K562 (cell line): ENCODE data around the gene FITM1. TPM values are rescaled to one million over a fixed set of nuclear protein-coding genes. Genes with fewer than 3 reads are reported as not detected.

ENCODE experiments used
- ATAC-seq: fragments of 200-7000 bp; cut with Tn5 transposase; 3 replicates; pipeline ENCODE4 v1.9.1; 2020; ENCODE audit warnings: moderate library complexity
- BruUV-seq: library from RNA; stranded (reverse); fragments of 400-500 nt; replicated peaks from 2 replicates; lab custom pipeline; 2021; lab: Mats Ljungman, UMichigan
- CTCF ChIA-PET: fragments of 300-600 bp; formaldehyde crosslinking; extraction: SDS; loops from one replicate; lab custom pipeline; 2021; ENCODE audit warnings: low intra/inter-chr PET ratio; lab: Yijun Ruan, JAX
- POLR2A ChIA-PET: fragments of 300-600, 350-650 bp; sonication (Branson Sonifier 250); formaldehyde crosslinking; extraction: SDS; loops from one replicate; lab custom pipeline; 2021; ENCODE audit warnings: antibody characterized with exemption, inconsistent platforms; lab: Yijun Ruan, JAX
- DNase-seq, 4 experiments: peaks; one replicate each; pipeline versions ENCODE4 v3.0.0 to v3.0.0-alpha.2; 2011 to 2018; ENCODE audit warnings: low spot score in 3 of 4, mixed read lengths in 3 of 4; ENCODE audit errors: extremely low read depth in 1 of 4
- FAIRE-seq: peaks from 2 replicates; lab custom pipeline; 2011; peaks lifted over from hg19 to GRCh38; lab: Jason Lieb, UNC
- H2AFZ ChIP-seq: 2 replicates; pipeline ENCODE4 v1.6.0; 2011; ENCODE audit warnings: low read depth, low read length, control low read depth, inconsistent platforms
- H3K27ac ChIP-seq: fragments of 200-600 bp; 3 replicates; pipeline ENCODE4 v1.8.0; 2011; ENCODE audit warnings: low read depth, mild to moderate bottlenecking, control low read depth, inconsistent platforms, low read length, moderate library complexity, mixed read lengths; ENCODE audit errors: extremely low read depth
- H3K27me3 ChIP-seq, 2 experiments: fragments of 300-600 bp in 1 of 2; 2 replicates in 1 of 2; 3 replicates in 1 of 2; pipeline versions ENCODE4 v1.6.0 to v1.8.0; 2011; ENCODE audit warnings: inconsistent platforms in 2 of 2, low read length in 2 of 2, mild to moderate bottlenecking in 1 of 2, mixed read lengths in 1 of 2, moderate library complexity in 1 of 2; ENCODE audit not compliant: control insufficient read depth in 2 of 2, insufficient read depth in 2 of 2
- H3K36me3 ChIP-seq: fragments of 300-600 bp; 3 replicates; pipeline ENCODE4 v1.8.0; 2011; ENCODE audit warnings: mild to moderate bottlenecking, low read length, inconsistent platforms; ENCODE audit not compliant: control insufficient read depth, insufficient read depth
- H3K4me1 ChIP-seq, 2 experiments: fragments of 200-600 bp in 1 of 2; replicated peaks in 1 of 2; 2 replicates in 1 of 2; 3 replicates in 1 of 2; pipeline versions ENCODE4 v1.5.1 to v1.8.0; 2011; ENCODE audit warnings: inconsistent platforms in 2 of 2, low read length in 2 of 2, mild to moderate bottlenecking in 1 of 2, mixed read lengths in 1 of 2, moderate library complexity in 1 of 2; ENCODE audit not compliant: control insufficient read depth in 2 of 2, insufficient read depth in 2 of 2
- H3K4me2 ChIP-seq: 2 replicates; pipeline ENCODE4 v1.6.1; 2011; ENCODE audit warnings: low read length, control low read depth, inconsistent platforms, mixed read lengths; ENCODE audit not compliant: insufficient read depth
- H3K4me3 ChIP-seq: fragments of 200-600 bp; sonication (generic), shearing (Covaris generic); 2 replicates; pipeline ENCODE4 v1.5.1; 2016; ENCODE audit warnings: control low read depth, inconsistent platforms
- H3K79me2 ChIP-seq: fragments of 200-600 bp; 3 replicates; pipeline ENCODE4 v1.8.0; 2011; ENCODE audit warnings: low read length, inconsistent platforms; ENCODE audit not compliant: control insufficient read depth, insufficient read depth
- H3K9ac ChIP-seq, 2 experiments: 2 replicates each; pipeline versions ENCODE4 v1.6.0 to v1.6.1; 2011; ENCODE audit warnings: low read depth in 2 of 2, low read length in 2 of 2, control low read depth in 1 of 2, inconsistent platforms in 1 of 2, mild to moderate bottlenecking in 1 of 2, mixed read lengths in 1 of 2; ENCODE audit not compliant: insufficient read depth in 1 of 2
- H3K9me1 ChIP-seq: one replicate; pipeline ENCODE4 v1.6.0; 2011; ENCODE audit warnings: inconsistent platforms, mild to moderate bottlenecking, low read length, moderate library complexity; ENCODE audit not compliant: control insufficient read depth, insufficient read depth
- H3K9me3 ChIP-seq: replicated peaks from 2 replicates; pipeline ENCODE4 v1.5.1; 2011; ENCODE audit warnings: low read depth, low read length, inconsistent platforms; ENCODE audit not compliant: control insufficient read depth, insufficient read depth
- H4K20me1 ChIP-seq: replicated peaks from 2 replicates; pipeline ENCODE4 v1.6.1; 2011; ENCODE audit warnings: low read length, inconsistent platforms, mixed read lengths; ENCODE audit not compliant: control insufficient read depth, insufficient read depth
- ESRRA ChIP-seq: fragments of 450-650 bp; IDR thresholded peaks from 2 replicates; pipeline ENCODE4 v1.6.1; 2014; ENCODE audit warnings: low read depth, mild to moderate bottlenecking, moderate library complexity, borderline replicate concordance
- ESRRB ChIP-seq: fragments of 250-450 bp; sonication (Bioruptor Pico); IDR thresholded peaks from 2 replicates; pipeline ENCODE4 v1.5.0; 2020; ENCODE audit warnings: mild to moderate bottlenecking, moderate library complexity, borderline replicate concordance
- POLR2G ChIP-seq: fragments of 200-400 bp; formaldehyde crosslinking; IDR thresholded peaks from 2 replicates; pipeline ENCODE4 v1.6.1; 2017; ENCODE audit warnings: low read depth, mild to moderate bottlenecking, antibody characterized with exemption, low read length, moderate library complexity
- PRMT5 ChIP-seq: sonication (generic); formaldehyde crosslinking; IDR thresholded peaks from 2 replicates; pipeline ENCODE4 v1.5.0; 2020; ENCODE audit warnings: missing genetic modification reagents
- RBFOX2 ChIP-seq: fragments of 200-400 bp; formaldehyde crosslinking; IDR thresholded peaks from 2 replicates; pipeline ENCODE4 v1.6.1; 2017; ENCODE audit warnings: low read depth, mild to moderate bottlenecking, low read length, moderate library complexity
- WGBS: fragments of 100-300 bp; shearing (Covaris generic); methylation state at CpG from one replicate; pipeline ENCODE4 v1.1.6; 2016; ENCODE audit warnings: low coverage, mixed read lengths; ENCODE audit not compliant: insufficient coverage; ENCODE audit errors: missing lambda C conversion rate; 5-methylcytosine and 5-hydroxymethylcytosine counted together
- in situ Hi-C: fragments of 300-500 bp; cut with MboI; formaldehyde crosslinking; loops from 4 replicates; pipeline ENCODE4 v1.15.0; 2018; ENCODE audit warnings: inconsistent platforms, mixed read lengths
- intact Hi-C: fragments of 100-400 bp; cut with micrococcal nuclease; formaldehyde crosslinking; loops from 2 replicates; pipeline ENCODE4 v1.14.2; 2022
- microRNA-seq: library from miRNA; unstranded; fragments of <30 nt; microRNA quantifications from one replicate; pipeline ENCODE4, GENCODE V29; 2018; ENCODE audit warnings: borderline microRNAs expressed
- polyA plus RNA-seq, 8 experiments: library from polyadenylated mRNA; depleted of rRNA in 4 of 8; stranded (reverse) in 5 of 8; unstranded in 3 of 8; fragments of >200 nt; fragmentation: Nextera tagmentation in 2 of 8; fragmentation: Illumina TruSeq in 1 of 8; extraction: Ambion mirVana in 2 of 8; extraction: Trizol in 1 of 8; gene quantifications; 2 replicates each; pipeline versions ENCODE4 v1.2.1 to v1.2.3, GENCODE V29; 2011 to 2014; ENCODE audit warnings: inconsistent platforms in 1 of 8, missing spikeins in 1 of 8
- small RNA-seq: library from RNA; depleted of rRNA; stranded (forward); fragments of <200 nt; gene quantifications from one replicate; pipeline ENCODE3, GENCODE V24; 2014
- total RNA-seq, 7 experiments: library from RNA; depleted of rRNA in 6 of 7; stranded (reverse); fragments of >200 nt in 6 of 7; fragmentation: Illumina TruSeq in 2 of 7; extraction: Trizol in 2 of 7; gene quantifications; 2 replicates each; pipeline versions ENCODE4 v1.2.1 to v1.2.3, GENCODE V29; 2011 to 2021; ENCODE audit warnings: low replicate concordance in 1 of 7
- TF ChIP-seq, protein P1 (sequence below): fragments of 450-650 bp; formaldehyde crosslinking; conservative IDR thresholded peaks from 2 replicates; pipeline ENCODE4 v1.4.0; 2022; ENCODE audit warnings: mild to moderate bottlenecking, missing genetic modification characterization
- TF ChIP-seq, protein P2 (sequence below): sonication (generic); formaldehyde crosslinking; IDR thresholded peaks from 2 replicates; pipeline ENCODE4 v1.8.0; 2023; ENCODE audit warnings: mild to moderate bottlenecking, missing genetic modification reagents

Gene FITM1
- total and polyA plus RNA-seq, 9 of the 15 experiments (the other 6 are each of a cell fraction or from before 2014, with no cell fraction given) = 0.09 to 0.20 TPM; not detected in 7

DNA sequence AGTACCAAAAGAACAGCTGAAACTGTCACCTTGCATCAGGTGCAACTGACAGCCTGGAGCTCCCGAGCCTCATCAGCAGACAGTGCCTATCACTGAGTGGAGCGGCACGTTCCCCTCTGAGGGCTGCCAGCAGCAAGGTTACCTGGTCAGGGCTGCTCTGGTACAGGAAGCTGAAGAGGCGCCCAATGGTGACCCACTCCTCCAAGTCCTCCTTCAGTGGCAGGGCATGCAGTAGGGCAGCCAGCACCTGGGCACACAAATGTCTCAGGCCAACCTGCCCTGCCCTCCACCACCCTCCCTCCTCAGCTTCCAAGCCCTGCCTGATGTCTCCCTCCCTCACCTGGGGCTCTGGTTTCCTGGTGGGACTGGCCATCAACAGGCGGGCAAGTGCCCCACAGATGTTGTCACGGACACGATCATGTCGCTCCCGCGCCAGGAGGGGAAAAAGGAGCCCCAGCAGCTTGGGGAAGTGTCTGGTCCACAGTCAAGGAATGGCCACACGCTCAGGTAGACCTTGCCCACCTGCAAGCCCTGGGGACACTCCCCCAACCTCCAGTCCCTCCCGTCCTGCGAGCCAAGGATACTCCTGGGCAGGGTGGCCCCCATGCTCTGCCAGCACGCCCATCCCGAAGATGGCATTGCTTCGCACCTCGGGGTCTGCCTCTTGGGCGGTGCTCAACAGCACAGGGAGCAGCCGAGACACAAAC is 51.1 kb downstream of the FITM1 start:
- Histone ChIP-seq H4K20me1 (no peaks in the 10 kb centered on the region), H3K79me2 (no peaks in the 10 kb centered on the region), H3K36me3 (peaks cover 78% of the 10 kb centered on the region; the same call in 2 of the 3 replicates), H3K4me3 (no peak overlapping the region), H3K4me1 (no peaks in the 10 kb centered on the region; a peak in 1 of 5 replicates), H3K9me3 (no peaks in the 10 kb centered on the region), H3K9me1 (no peaks in the 10 kb centered on the region), H3K9ac (peak overlapping the region in 1 of 2 experiments; percentile 45; a peak in 1 of 4 replicates), H3K27me3 (no peaks in the 10 kb centered on the region), H3K4me2 (no peak overlapping the region), H2AFZ (no peak overlapping the region), H3K27ac (no peak overlapping the region)
- ATAC-seq (no peak), DNase-seq (no peak), FAIRE-seq (no peak)
- ChIA-PET POLR2A (no interaction called here), CTCF (no interaction called here)
- TF ChIP-seq, protein P1, sequence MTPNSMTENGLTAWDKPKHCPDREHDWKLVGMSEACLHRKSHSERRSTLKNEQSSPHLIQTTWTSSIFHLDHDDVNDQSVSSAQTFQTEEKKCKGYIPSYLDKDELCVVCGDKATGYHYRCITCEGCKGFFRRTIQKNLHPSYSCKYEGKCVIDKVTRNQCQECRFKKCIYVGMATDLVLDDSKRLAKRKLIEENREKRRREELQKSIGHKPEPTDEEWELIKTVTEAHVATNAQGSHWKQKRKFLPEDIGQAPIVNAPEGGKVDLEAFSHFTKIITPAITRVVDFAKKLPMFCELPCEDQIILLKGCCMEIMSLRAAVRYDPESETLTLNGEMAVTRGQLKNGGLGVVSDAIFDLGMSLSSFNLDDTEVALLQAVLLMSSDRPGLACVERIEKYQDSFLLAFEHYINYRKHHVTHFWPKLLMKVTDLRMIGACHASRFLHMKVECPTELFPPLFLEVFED (CRISPR knock-in tag) = no peak
- TF ChIP-seq RBFOX2 = peak; percentile 65
- TF ChIP-seq, protein P2, sequence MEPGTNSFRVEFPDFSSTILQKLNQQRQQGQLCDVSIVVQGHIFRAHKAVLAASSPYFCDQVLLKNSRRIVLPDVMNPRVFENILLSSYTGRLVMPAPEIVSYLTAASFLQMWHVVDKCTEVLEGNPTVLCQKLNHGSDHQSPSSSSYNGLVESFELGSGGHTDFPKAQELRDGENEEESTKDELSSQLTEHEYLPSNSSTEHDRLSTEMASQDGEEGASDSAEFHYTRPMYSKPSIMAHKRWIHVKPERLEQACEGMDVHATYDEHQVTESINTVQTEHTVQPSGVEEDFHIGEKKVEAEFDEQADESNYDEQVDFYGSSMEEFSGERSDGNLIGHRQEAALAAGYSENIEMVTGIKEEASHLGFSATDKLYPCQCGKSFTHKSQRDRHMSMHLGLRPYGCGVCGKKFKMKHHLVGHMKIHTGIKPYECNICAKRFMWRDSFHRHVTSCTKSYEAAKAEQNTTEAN (CRISPR knock-in tag) = no peak
- no peak for TF ChIP-seq PRMT5 (CRISPR knock-in tag)
- TF ChIP-seq ESRRB (CRISPR knock-in tag) = no peak
- TF ChIP-seq ESRRA = no peak
- peak; percentile 50; the same call in 1 of the 2 replicates for TF ChIP-seq POLR2G
- in situ Hi-C loops (no loop called here), intact Hi-C loops (no loop called here)
- BruUV-seq = no TSS peak
- 86% methylated on average over 11 of the region's 19 CpGs for WGBS

Small RNAs within 50 kb of the gene (microRNA-seq; reads per million reads assigned to microRNA genes)
- not detected for gene MIR7703

Small RNAs within 50 kb of the gene (small RNA-seq; reads per million reads assigned to genes)
- gene IPO4 (0.22 reads per million), gene IRF9 (not detected), gene RNA5SP383 (3.2 reads per million, percentile 89 among the genes with 10 or more reads in this experiment)

Other genes starting within 250 kb of the FITM1 start
Only the 7 nearest of the 31 such genes appear.
- 39.8 and 53.8 TPM in 2 replicates for gene DCAF11, start 15.9 kb upstream of the FITM1 start, total RNA-seq (2014; rRNA removed)
- 23.6 and 25.8 TPM in 2 replicates for gene DCAF11, start 15.9 kb upstream of the FITM1 start, total RNA-seq (2014; rRNA removed; fragmentation: Illumina TruSeq; extraction: Trizol)
- gene DCAF11, start 15.9 kb upstream of the FITM1 start, total RNA-seq (2015; rRNA removed; fragmentation: Illumina TruSeq; extraction: Trizol) = 33.9 and 36.6 TPM in 2 replicates
- 32.6 and 36.4 TPM in 2 replicates for gene DCAF11, start 15.9 kb upstream of the FITM1 start, total RNA-seq (2021)
- gene DCAF11, start 15.9 kb upstream of the FITM1 start, polyA plus RNA-seq (2011; rRNA removed) = 37.8 and 38.4 TPM in 2 replicates
- gene DCAF11, start 15.9 kb upstream of the FITM1 start, polyA plus RNA-seq (2014; fragmentation: Illumina TruSeq; extraction: Trizol) = 42.2 and 43.9 TPM in 2 replicates
- gene DCAF11, start 15.9 kb upstream of the FITM1 start, polyA plus RNA-seq (2014; fragmentation: Nextera tagmentation; extraction: Ambion mirVana) = 1 to 10 TPM; 8.5 to 9.2 TPM
- gene DCAF11, start 15.9 kb upstream of the FITM1 start, polyA plus RNA-seq (2014; rRNA removed) = 41.1 and 46.2 TPM in 2 replicates
- gene NRL, start 15.7 kb upstream of the FITM1 start, total RNA-seq (2014; rRNA removed) = 2.2 and 2.4 TPM in 2 replicates
- gene NRL, start 15.7 kb upstream of the FITM1 start, total RNA-seq (2014; rRNA removed; fragmentation: Illumina TruSeq; extraction: Trizol) = 0.48 and 0.65 TPM in 2 replicates
- 1.5 and 1.8 TPM in 2 replicates for gene NRL, start 15.7 kb upstream of the FITM1 start, total RNA-seq (2015; rRNA removed; fragmentation: Illumina TruSeq; extraction: Trizol)
- 2.4 and 2.7 TPM in 2 replicates for gene NRL, start 15.7 kb upstream of the FITM1 start, total RNA-seq (2021)
- gene NRL, start 15.7 kb upstream of the FITM1 start, polyA plus RNA-seq (2011; rRNA removed) = 1.0 and 1.5 TPM in 2 replicates
- gene NRL, start 15.7 kb upstream of the FITM1 start, polyA plus RNA-seq (2014; fragmentation: Illumina TruSeq; extraction: Trizol) = 1.0 and 1.5 TPM in 2 replicates
- under 1 TPM in 1 of 2 experiments, not detected in 1; 0.07 TPM for gene NRL, start 15.7 kb upstream of the FITM1 start, polyA plus RNA-seq (2014; fragmentation: Nextera tagmentation; extraction: Ambion mirVana)
- 1.9 and 2.0 TPM in 2 replicates for gene NRL, start 15.7 kb upstream of the FITM1 start, polyA plus RNA-seq (2014; rRNA removed)
- gene PSME1, start 5.5 kb downstream of the FITM1 start, total RNA-seq (2014; rRNA removed) = 63.9 and 70.9 TPM in 2 replicates
- gene PSME1, start 5.5 kb downstream of the FITM1 start, total RNA-seq (2014; rRNA removed; fragmentation: Illumina TruSeq; extraction: Trizol) = 67.6 and 69.7 TPM in 2 replicates
- gene PSME1, start 5.5 kb downstream of the FITM1 start, total RNA-seq (2015; rRNA removed; fragmentation: Illumina TruSeq; extraction: Trizol) = 71.4 TPM in 2 replicates
- gene PSME1, start 5.5 kb downstream of the FITM1 start, total RNA-seq (2021) = 65.6 and 66.9 TPM in 2 replicates
- 20.3 and 28.1 TPM in 2 replicates for gene PSME1, start 5.5 kb downstream of the FITM1 start, polyA plus RNA-seq (2011; rRNA removed)
- gene PSME1, start 5.5 kb downstream of the FITM1 start, polyA plus RNA-seq (2014; fragmentation: Illumina TruSeq; extraction: Trizol) = 67.5 and 74.0 TPM in 2 replicates
- gene PSME1, start 5.5 kb downstream of the FITM1 start, polyA plus RNA-seq (2014; fragmentation: Nextera tagmentation; extraction: Ambion mirVana) = 100 to 1,000 TPM; 163 to 180 TPM
- gene PSME1, start 5.5 kb downstream of the FITM1 start, polyA plus RNA-seq (2014; rRNA removed) = 42.4 and 51.2 TPM in 2 replicates
- gene EMC9, start 10.9 kb downstream of the FITM1 start, total RNA-seq (2014; rRNA removed) = 13.0 and 15.6 TPM in 2 replicates
- gene EMC9, start 10.9 kb downstream of the FITM1 start, total RNA-seq (2014; rRNA removed; fragmentation: Illumina TruSeq; extraction: Trizol) = 4.1 and 5.7 TPM in 2 replicates
- gene EMC9, start 10.9 kb downstream of the FITM1 start, total RNA-seq (2015; rRNA removed; fragmentation: Illumina TruSeq; extraction: Trizol) = 7.8 and 8.9 TPM in 2 replicates
- 13.2 and 13.3 TPM in 2 replicates for gene EMC9, start 10.9 kb downstream of the FITM1 start, total RNA-seq (2021)
- gene EMC9, start 10.9 kb downstream of the FITM1 start, polyA plus RNA-seq (2011; rRNA removed) = 8.1 and 10.0 TPM in 2 replicates
- gene EMC9, start 10.9 kb downstream of the FITM1 start, polyA plus RNA-seq (2014; fragmentation: Illumina TruSeq; extraction: Trizol) = 7.3 and 10.0 TPM in 2 replicates
- gene EMC9, start 10.9 kb downstream of the FITM1 start, polyA plus RNA-seq (2014; fragmentation: Nextera tagmentation; extraction: Ambion mirVana) = 1 to 10 TPM; 3.1 to 4.5 TPM
- 12.4 and 13.3 TPM in 2 replicates for gene EMC9, start 10.9 kb downstream of the FITM1 start, polyA plus RNA-seq (2014; rRNA removed)
- 130 and 163 TPM in 2 replicates for gene PSME2, start 16.0 kb downstream of the FITM1 start, total RNA-seq (2014; rRNA removed)
- 150 and 153 TPM in 2 replicates for gene PSME2, start 16.0 kb downstream of the FITM1 start, total RNA-seq (2014; rRNA removed; fragmentation: Illumina TruSeq; extraction: Trizol)
- gene PSME2, start 16.0 kb downstream of the FITM1 start, total RNA-seq (2015; rRNA removed; fragmentation: Illumina TruSeq; extraction: Trizol) = 159 and 161 TPM in 2 replicates
- 111 and 121 TPM in 2 replicates for gene PSME2, start 16.0 kb downstream of the FITM1 start, total RNA-seq (2021)
- gene PSME2, start 16.0 kb downstream of the FITM1 start, polyA plus RNA-seq (2011; rRNA removed) = 109 and 134 TPM in 2 replicates
- 161 and 169 TPM in 2 replicates for gene PSME2, start 16.0 kb downstream of the FITM1 start, polyA plus RNA-seq (2014; fragmentation: Illumina TruSeq; extraction: Trizol)
- 100 to 1,000 TPM; 540 to 579 TPM for gene PSME2, start 16.0 kb downstream of the FITM1 start, polyA plus RNA-seq (2014; fragmentation: Nextera tagmentation; extraction: Ambion mirVana)
- gene PSME2, start 16.0 kb downstream of the FITM1 start, polyA plus RNA-seq (2014; rRNA removed) = 169 and 208 TPM in 2 replicates
- 35.7 and 42.0 TPM in 2 replicates for gene RNF31, start 16.8 kb downstream of the FITM1 start, total RNA-seq (2014; rRNA removed)
- gene RNF31, start 16.8 kb downstream of the FITM1 start, total RNA-seq (2014; rRNA removed; fragmentation: Illumina TruSeq; extraction: Trizol) = 14.2 and 16.4 TPM in 2 replicates
- gene RNF31, start 16.8 kb downstream of the FITM1 start, total RNA-seq (2015; rRNA removed; fragmentation: Illumina TruSeq; extraction: Trizol) = 19.1 and 19.2 TPM in 2 replicates
- gene RNF31, start 16.8 kb downstream of the FITM1 start, total RNA-seq (2021) = 40.4 and 47.6 TPM in 2 replicates
- 10.4 and 10.9 TPM in 2 replicates for gene RNF31, start 16.8 kb downstream of the FITM1 start, polyA plus RNA-seq (2011; rRNA removed)
- gene RNF31, start 16.8 kb downstream of the FITM1 start, polyA plus RNA-seq (2014; fragmentation: Illumina TruSeq; extraction: Trizol) = 24.3 and 37.9 TPM in 2 replicates
- 1 to 10 TPM; 3.1 to 6.1 TPM for gene RNF31, start 16.8 kb downstream of the FITM1 start, polyA plus RNA-seq (2014; fragmentation: Nextera tagmentation; extraction: Ambion mirVana)
- 28.8 and 33.2 TPM in 2 replicates for gene RNF31, start 16.8 kb downstream of the FITM1 start, polyA plus RNA-seq (2014; rRNA removed)
- 4.3 and 10.4 TPM in 2 replicates for gene IRF9, start 30.6 kb downstream of the FITM1 start, total RNA-seq (2014; rRNA removed)
- gene IRF9, start 30.6 kb downstream of the FITM1 start, total RNA-seq (2014; rRNA removed; fragmentation: Illumina TruSeq; extraction: Trizol) = 5.8 and 9.5 TPM in 2 replicates
- 6.1 and 7.1 TPM in 2 replicates for gene IRF9, start 30.6 kb downstream of the FITM1 start, total RNA-seq (2015; rRNA removed; fragmentation: Illumina TruSeq; extraction: Trizol)
- gene IRF9, start 30.6 kb downstream of the FITM1 start, total RNA-seq (2021) = 7.8 and 10.7 TPM in 2 replicates
- gene IRF9, start 30.6 kb downstream of the FITM1 start, polyA plus RNA-seq (2011; rRNA removed) = 14.8 and 17.9 TPM in 2 replicates
- gene IRF9, start 30.6 kb downstream of the FITM1 start, polyA plus RNA-seq (2014; fragmentation: Illumina TruSeq; extraction: Trizol) = 7.1 and 7.4 TPM in 2 replicates
- 1 to 10 TPM in 1 of 2 experiments, under 1 TPM in 1; 0.79 to 2.7 TPM for gene IRF9, start 30.6 kb downstream of the FITM1 start, polyA plus RNA-seq (2014; fragmentation: Nextera tagmentation; extraction: Ambion mirVana)
- gene IRF9, start 30.6 kb downstream of the FITM1 start, polyA plus RNA-seq (2014; rRNA removed) = 11.1 and 14.3 TPM in 2 replicates